Mesendoderm (in vitro differentiated cells): ENCODE results near the gene TRPM7.
"Not testable (repeated sequence)": the region's sequence is repeated elsewhere in the genome, so short reads cannot be mapped to it uniquely, and the experiment has no call there.

Experiments used
- DNase-seq: peaks from one replicate; pipeline ENCODE4 v3.0.0; 2013
- H2AK5ac ChIP-seq: 2 replicates; pipeline ENCODE4 v1.6.1; 2013; ENCODE audit warnings: low read length, inconsistent platforms
- H2BK120ac ChIP-seq: 2 replicates; pipeline ENCODE4 v1.6.1; 2013; ENCODE audit warnings: low read depth, mild to moderate bottlenecking, low read length, moderate library complexity, mixed read lengths
- H2BK15ac ChIP-seq: replicated peaks from 2 replicates; pipeline ENCODE4 v1.6.1; 2013; ENCODE audit warnings: low read depth, mild to moderate bottlenecking, moderate library complexity
- H2BK5ac ChIP-seq: 2 replicates; pipeline ENCODE4 v1.6.1; 2013; ENCODE audit warnings: low read length, inconsistent platforms
- H3K18ac ChIP-seq: 2 replicates; pipeline ENCODE4 v1.6.1; 2013; ENCODE audit warnings: mild to moderate bottlenecking, low read length, mixed read lengths
- H3K23ac ChIP-seq: one replicate; pipeline ENCODE4 v1.6.1; 2013; ENCODE audit warnings: low read length
- H3K27ac ChIP-seq: 2 replicates; pipeline ENCODE4 v1.5.1; 2013; ENCODE audit warnings: low read depth, mild to moderate bottlenecking, inconsistent platforms, low read length, moderate library complexity
- H3K27me3 ChIP-seq: 2 replicates; pipeline ENCODE4 v1.6.1; 2013; ENCODE audit warnings: low read length, control low read depth, mild to moderate bottlenecking, inconsistent platforms; ENCODE audit not compliant: insufficient read depth, poor library complexity
- H3K36me3 ChIP-seq: 2 replicates; pipeline ENCODE4 v1.6.1; 2013; ENCODE audit warnings: low read length, inconsistent platforms; ENCODE audit not compliant: control insufficient read depth, insufficient read depth
- H3K4ac ChIP-seq: one replicate; pipeline ENCODE4 v1.6.1; 2013; ENCODE audit warnings: low read depth, mild to moderate bottlenecking, low read length, moderate library complexity
- H3K4me1 ChIP-seq: 2 replicates; pipeline ENCODE4 v1.6.1; 2013; ENCODE audit warnings: low read depth, low read length, inconsistent platforms; ENCODE audit not compliant: control insufficient read depth
- H3K4me2 ChIP-seq: 2 replicates; pipeline ENCODE4 v1.6.1; 2013; ENCODE audit warnings: low read length
- H3K4me3 ChIP-seq: 2 replicates; pipeline ENCODE4 v1.5.1; 2013; ENCODE audit warnings: mild to moderate bottlenecking, low read length
- H3K56ac ChIP-seq: one replicate; pipeline ENCODE4 v1.6.1; 2013; ENCODE audit warnings: low read length
- H3K79me1 ChIP-seq: 2 replicates; pipeline ENCODE4 v1.6.1; 2013; ENCODE audit warnings: low read length, inconsistent platforms
- H3K79me2 ChIP-seq: 2 replicates; pipeline ENCODE4 v1.6.1; 2013; ENCODE audit warnings: mild to moderate bottlenecking, low read length; ENCODE audit not compliant: control insufficient read depth, insufficient read depth
- H3K9ac ChIP-seq: 2 replicates; pipeline ENCODE4 v1.6.1; 2013; ENCODE audit warnings: low read length, inconsistent platforms
- H4K5ac ChIP-seq: one replicate; pipeline ENCODE4 v1.6.1; 2013; ENCODE audit warnings: low read length
- H4K8ac ChIP-seq: one replicate; pipeline ENCODE4 v1.6.1; 2013; ENCODE audit warnings: low read depth, mild to moderate bottlenecking, control low read depth, low read length, moderate library complexity
- WGBS: extraction: QIAGEN DNeasy Blood & Tissue Kit; methylation state at CpG from one replicate; pipeline ENCODE4 v1.1.7; 2013; ENCODE audit warnings: low lambda C conversion rate, missing lambda C conversion rate; ENCODE audit not compliant: insufficient coverage; ENCODE audit errors: extremely low coverage; 5-methylcytosine and 5-hydroxymethylcytosine counted together

Gene TRPM7

GRCh38 chr15:50613600-50613999, 73.0 kb downstream of the TRPM7 start:
- Histone ChIP-seq H3K27ac (no peak overlapping the region), H3K36me3 (no peaks in the 10 kb centered on the region), H3K79me1 (no peaks in the 10 kb centered on the region), H2AK5ac (no peak overlapping the region), H2BK5ac (no peak overlapping the region), H3K9ac (no peak overlapping the region), H3K27me3 (no peaks in the 10 kb centered on the region), H2BK15ac (no peak overlapping the region), H3K18ac (no peak overlapping the region), H3K4ac (no peak overlapping the region), H2BK120ac (no peak overlapping the region), H4K5ac (no peak overlapping the region), H3K23ac (no peak overlapping the region), H3K4me1 (no peaks in the 10 kb centered on the region), H4K8ac (no peak overlapping the region), H3K4me3 (no peak overlapping the region), H3K4me2 (no peak overlapping the region), H3K79me2 (no peaks in the 10 kb centered on the region), H3K56ac (no peak overlapping the region)
- no CpG with 5 or more reads among the region's 5 CpGs for WGBS
- no peak for DNase-seq

- H3K36me3 ChIP-seq, result no peaks in the 10 kb centered on the region
- no peaks in the 10 kb centered on the region for H3K4me1 ChIP-seq
- H2AK5ac ChIP-seq, result no peak overlapping the region
- no peak overlapping the region for H2BK15ac ChIP-seq
- no peak overlapping the region for H3K23ac ChIP-seq
- no CpG with 5 or more reads among the region's 1 CpG for WGBS
- no peaks in the 10 kb centered on the region for H3K27me3 ChIP-seq
- no peak overlapping the region for H3K56ac ChIP-seq
- no peaks in the 10 kb centered on the region for H3K79me1 ChIP-seq
- no peak overlapping the region for H3K27ac ChIP-seq
- H3K9ac ChIP-seq, result no peak overlapping the region
- no peak for DNase-seq
- H3K79me2 ChIP-seq, result no peaks in the 10 kb centered on the region
- no peak overlapping the region for H4K5ac ChIP-seq
- H3K4ac ChIP-seq, result no peak overlapping the region
- H2BK5ac ChIP-seq, result no peak overlapping the region
- no peak overlapping the region for H3K4me3 ChIP-seq
- H4K8ac ChIP-seq, result no peak overlapping the region
- no peak overlapping the region for H2BK120ac ChIP-seq
- H3K18ac ChIP-seq, result no peak overlapping the region
- no peak overlapping the region for H3K4me2 ChIP-seq
Observed at GRCh38 chr15:50607129-50607528, 79.5 kb downstream of the TRPM7 start.

GRCh38 chr15:50605462-50605861, 81.1 kb downstream of the TRPM7 start:
- no peak overlapping the region for H3K4me2 ChIP-seq
- H3K79me1 ChIP-seq, result no peaks in the 10 kb centered on the region
- no peak overlapping the region for H3K56ac ChIP-seq
- no peaks in the 10 kb centered on the region for H3K4me1 ChIP-seq
- no peaks in the 10 kb centered on the region for H3K36me3 ChIP-seq
- no peak overlapping the region for H2BK120ac ChIP-seq
- no peak overlapping the region for H3K27ac ChIP-seq
- H4K5ac ChIP-seq, result no peak overlapping the region
- H3K4me3 ChIP-seq, result no peak overlapping the region
- H2BK5ac ChIP-seq, result no peak overlapping the region
- no peaks in the 10 kb centered on the region for H3K79me2 ChIP-seq
- H2BK15ac ChIP-seq, result no peak overlapping the region
- no peak for DNase-seq
- no peak overlapping the region for H3K18ac ChIP-seq
- H3K4ac ChIP-seq, result no peak overlapping the region
- H3K9ac ChIP-seq, result no peak overlapping the region
- H2AK5ac ChIP-seq, result no peak overlapping the region
- H3K27me3 ChIP-seq, result no peaks in the 10 kb centered on the region
- 100% methylated on average over 1 of the region's 2 CpGs for WGBS
- H4K8ac ChIP-seq, result no peak overlapping the region
- H3K23ac ChIP-seq, result no peak overlapping the region

- not testable (repeated sequence) for H3K4me2 ChIP-seq, H3K79me2 ChIP-seq, H2BK120ac ChIP-seq, H3K36me3 ChIP-seq, H3K56ac ChIP-seq, H3K4ac ChIP-seq, DNase-seq, H3K27ac ChIP-seq, H2BK15ac ChIP-seq, H4K5ac ChIP-seq, H3K27me3 ChIP-seq, H3K4me3 ChIP-seq, H3K9ac ChIP-seq, H3K79me1 ChIP-seq, H2BK5ac ChIP-seq, H3K4me1 ChIP-seq, H3K18ac ChIP-seq, H4K8ac ChIP-seq, H3K23ac ChIP-seq, H2AK5ac ChIP-seq
- WGBS, result no CpG with 5 or more reads among the region's 5 CpGs
Observed at GRCh38 chr15:50602028-50602427, 84.6 kb downstream of the TRPM7 start.

- Histone ChIP-seq H3K18ac (no peak overlapping the region), H3K56ac (no peak overlapping the region), H3K27ac (no peak overlapping the region), H3K79me1 (no peaks in the 10 kb centered on the region), H3K9ac (no peak overlapping the region), H3K4me2 (no peak overlapping the region), H3K4me3 (no peak overlapping the region), H3K36me3 (no peaks in the 10 kb centered on the region), H3K23ac (no peak overlapping the region), H3K4ac (no peak overlapping the region), H2BK5ac (no peak overlapping the region), H3K79me2 (no peaks in the 10 kb centered on the region), H2BK15ac (no peak overlapping the region), H4K5ac (no peak overlapping the region), H2AK5ac (no peak overlapping the region), H2BK120ac (no peak overlapping the region), H3K4me1 (no peaks in the 10 kb centered on the region), H3K27me3 (no peaks in the 10 kb centered on the region), H4K8ac (no peak overlapping the region)
- WGBS, result no CpG with 5 or more reads among the region's 2 CpGs
- DNase-seq, result no peak
Observed at GRCh38 chr15:50594311-50594710, 92.3 kb downstream of the TRPM7 start.

GRCh38 chr15:50593761-50594160, 92.8 kb downstream of the TRPM7 start:
- Histone ChIP-seq H2AK5ac (no peak overlapping the region), H4K5ac (no peak overlapping the region), H3K18ac (no peak overlapping the region), H3K56ac (no peak overlapping the region), H3K79me2 (no peaks in the 10 kb centered on the region), H3K79me1 (no peaks in the 10 kb centered on the region), H2BK5ac (no peak overlapping the region), H3K4me3 (no peak overlapping the region), H4K8ac (no peak overlapping the region), H3K4me1 (no peaks in the 10 kb centered on the region), H2BK15ac (no peak overlapping the region), H3K27ac (no peak overlapping the region), H3K36me3 (no peaks in the 10 kb centered on the region), H3K27me3 (no peaks in the 10 kb centered on the region), H3K4me2 (no peak overlapping the region), H3K4ac (no peak overlapping the region), H3K23ac (no peak overlapping the region), H2BK120ac (no peak overlapping the region), H3K9ac (no peak overlapping the region)
- DNase-seq, result no peak
- WGBS, result 100% methylated on average over 2 of the region's 3 CpGs
